Lung (tissue), 12 donors: Measurements from ENCODE around the gene MRPS2. TPM values are rescaled to one million over a fixed set of nuclear protein-coding genes. Genes with fewer than 3 reads are reported as not detected.

Experiments
- ATAC-seq: fragments of 200-7000 bp; cut with Tn5 transposase; one replicate; pipeline ENCODE4 v1.9.1; 2020; ENCODE audit warnings: moderate number of reproducible peaks; ENCODE audit not compliant: insufficient read depth, low FRiP score
- DNase-seq, 3 donors: peaks; one replicate each; pipeline ENCODE4 v3.0.0-alpha.2; 2013 to 2017
- H3K27ac ChIP-seq, 2 donors: one replicate each; pipeline ENCODE4 v1.5.1; 2013; ENCODE audit warnings: mild to moderate bottlenecking in 2 of 2, moderate library complexity in 2 of 2, control low read depth in 1 of 2, inconsistent platforms in 1 of 2, low read depth in 1 of 2, low read length in 1 of 2
- H3K27me3 ChIP-seq, 3 donors: one replicate each; pipeline ENCODE4 v1.5.1; 2013; ENCODE audit warnings: low read length in 2 of 3; ENCODE audit not compliant: control insufficient read depth in 3 of 3, insufficient read depth in 3 of 3
- H3K36me3 ChIP-seq, 4 donors: one replicate each; pipeline ENCODE4 v1.5.1; 2013; ENCODE audit warnings: low read length in 4 of 4, mild to moderate bottlenecking in 1 of 4, moderate library complexity in 1 of 4; ENCODE audit not compliant: control insufficient read depth in 4 of 4, insufficient read depth in 4 of 4
- H3K4me1 ChIP-seq, 5 donors: one replicate each; pipeline ENCODE4 v1.5.1; 2013; ENCODE audit warnings: low read length in 5 of 5, mild to moderate bottlenecking in 2 of 5, moderate library complexity in 1 of 5; ENCODE audit not compliant: control insufficient read depth in 5 of 5, insufficient read depth in 5 of 5
- H3K4me3 ChIP-seq: one replicate; pipeline ENCODE4 v1.5.1; 2013; ENCODE audit warnings: mild to moderate bottlenecking, control low read depth, moderate library complexity
- H3K9ac ChIP-seq, 2 donors: one replicate each; pipeline ENCODE4 v1.5.1; 2013; ENCODE audit warnings: low read length in 2 of 2, control low read depth in 1 of 2; ENCODE audit not compliant: insufficient read depth in 1 of 2
- H3K9me3 ChIP-seq, 4 donors: one replicate each; pipeline ENCODE4 v1.5.1; 2013; ENCODE audit warnings: low read length in 3 of 4, mild to moderate bottlenecking in 1 of 4, moderate library complexity in 1 of 4; ENCODE audit not compliant: control insufficient read depth in 4 of 4, insufficient read depth in 3 of 4
- CTCF ChIP-seq: IDR thresholded peaks from 2 replicates; pipeline ENCODE4 v1.5.1; 2012; ENCODE audit warnings: mild to moderate bottlenecking; ENCODE audit errors: control extremely low read depth, extremely low read depth
- WGBS, 2 donors: extraction: QIAGEN DNeasy Blood & Tissue Kit; methylation state at CpG; one replicate each; pipeline ENCODE4 v1.1.7; 2013; 5-methylcytosine and 5-hydroxymethylcytosine counted together
- polyA plus RNA-seq, 2 donors: library from polyadenylated mRNA; stranded (reverse); fragments of 200-250 nt; gene quantifications; one replicate each; pipeline ENCODE4 v1.2.1, GENCODE V29; 2013
- total RNA-seq, 2 donors: library from RNA; depleted of rRNA in 1 of 2; stranded (reverse); fragments of >200 nt in 1 of 2; gene quantifications; one replicate each; pipeline ENCODE4 v1.2.1, GENCODE V29; 2014 to 2021
- donor health status: control.
- donor health status: control.
- donor health status: Bipolar disorder and iron deficiency.
- donor health status: healthy.
- donor health status: DM: yes; HTN: yes; CAD: no.

MRPS2 gene
- total and polyA plus RNA-seq, 4 donors: 18.2 to 42.0 (median 31.8) TPM

- Histone ChIP-seq H3K9me3 (no peaks in the 10 kb centered on the region), H3K4me1 (peaks cover 0 to 21% (median 7%) of the 10 kb centered on the region in 5 donors), H3K36me3 (no peaks in the 10 kb centered on the region), H3K27ac (no peak overlapping the region), H3K9ac (no peak overlapping the region), H3K27me3 (no peaks in the 10 kb centered on the region), H3K4me3 (no peak overlapping the region)
- DNase-seq (no peak), ATAC-seq (no peak)
- TF ChIP-seq CTCF: no peak
- 72 to 77% methylated on average over 23 of the region's 23 CpGs for WGBS, 2 donors
These were observed 28.5 kb upstream of the MRPS2 start for GRCh38 chr9:135471791-135472640.

GRCh38 chr9:135473972-135474543, 26.4 kb upstream of the MRPS2 start:
- no peak overlapping the region for H3K27ac ChIP-seq
- ATAC-seq (no peak), DNase-seq (no peak)
- peaks cover 0 to 28% (median 4%) of the 10 kb centered on the region in 5 donors for H3K4me1 ChIP-seq
- H3K9ac ChIP-seq: no peak overlapping the region
- no peaks in the 10 kb centered on the region for H3K36me3 ChIP-seq
- no peak for TF ChIP-seq CTCF
- no peak overlapping the region for H3K4me3 ChIP-seq
- H3K27me3 ChIP-seq: no peaks in the 10 kb centered on the region
- H3K9me3 ChIP-seq: no peaks in the 10 kb centered on the region
- 78 to 88% methylated on average over 10 to 12 of the region's 12 CpGs for WGBS, 2 donors

GRCh38 chr9:135474915-135475314, 25.6 kb upstream of the MRPS2 start:
- Histone ChIP-seq H3K9me3 (no peaks in the 10 kb centered on the region), H3K27ac (no peak overlapping the region), H3K4me1 (peaks cover 0 to 24% (median 4%) of the 10 kb centered on the region in 5 donors), H3K27me3 (no peaks in the 10 kb centered on the region), H3K36me3 (no peaks in the 10 kb centered on the region), H3K4me3 (no peak overlapping the region), H3K9ac (no peak overlapping the region)
- DNase-seq: peak; percentile 32 to 53 (median 48)
- no peak for ATAC-seq
- no peak for TF ChIP-seq CTCF
- WGBS, 2 donors: 13 to 17% methylated on average over 12 of the region's 12 CpGs
